Fibroblast of mammary gland (primary cell): ENCODE data around the gene AFF3.

Source experiments
- DNase-seq: peaks from one replicate; pipeline ENCODE4 v3.0.0-alpha.2; 2010; ENCODE audit warnings: low read depth
- H3K4me3 ChIP-seq: 2 replicates; pipeline ENCODE4 v1.5.1; 2011; ENCODE audit warnings: low read depth, mild to moderate bottlenecking, low read length, moderate library complexity; ENCODE audit not compliant: control insufficient read depth
- CTCF ChIP-seq: conservative IDR thresholded peaks from 2 replicates; pipeline ENCODE4 v1.5.1; 2011; ENCODE audit warnings: low read depth, low read length, inconsistent platforms; ENCODE audit not compliant: control insufficient read depth, insufficient read depth

The AFF3 gene

DNA sequence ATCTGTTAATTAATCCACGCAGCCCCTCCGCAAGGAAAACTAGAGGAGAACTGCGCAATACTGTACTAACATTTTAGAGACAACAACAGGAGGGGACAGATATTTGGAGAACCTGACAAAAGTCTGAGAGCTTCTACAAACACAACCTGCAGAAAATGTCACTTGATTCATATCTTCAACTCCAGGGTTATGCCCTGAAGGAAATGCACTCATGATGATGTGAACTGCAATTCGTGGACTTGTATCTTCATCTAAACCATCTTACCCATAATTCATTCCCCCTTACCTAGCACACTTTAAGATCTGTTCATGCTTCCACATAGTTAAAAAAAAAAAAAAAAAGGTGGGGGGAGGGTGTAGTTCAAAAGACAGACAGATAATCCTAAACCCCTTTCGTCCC, 75.5 kb downstream of the AFF3 start:
- no peak for DNase-seq
- no peak overlapping the region for H3K4me3 ChIP-seq
- no peak for TF ChIP-seq CTCF

DNA sequence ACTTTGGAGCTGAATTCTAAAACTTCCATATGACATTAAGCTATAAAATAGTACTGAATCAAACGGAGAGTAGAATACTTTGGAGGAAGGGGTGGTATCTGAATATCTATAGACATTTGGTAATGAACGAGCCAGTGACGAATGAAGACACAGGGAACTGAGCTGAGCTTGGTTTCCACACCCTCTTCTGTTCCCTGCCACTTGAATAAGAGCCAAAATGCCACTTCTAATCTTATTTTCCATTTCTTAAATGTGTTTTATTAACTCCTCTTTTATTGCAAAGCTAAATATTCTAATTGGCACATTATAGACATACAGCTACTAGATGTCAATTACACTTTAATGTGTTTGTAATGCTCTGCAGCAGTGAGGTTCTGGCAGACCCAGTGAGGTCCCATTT, 76.1 kb downstream of the AFF3 start:
- no peak overlapping the region for H3K4me3 ChIP-seq
- DNase-seq, result no peak
- TF ChIP-seq CTCF, result no peak

- no peak overlapping the region for H3K4me3 ChIP-seq
- no peak for TF ChIP-seq CTCF
- DNase-seq, result no peak
Observed at GRCh38 chr2:100064592-100065428, 77.6 kb downstream of the AFF3 start.

- DNase-seq, result no peak
- H3K4me3 ChIP-seq, result no peak overlapping the region
- TF ChIP-seq CTCF, result no peak
Observed at GRCh38 chr2:100064165-100064564, 78.2 kb downstream of the AFF3 start.

DNA sequence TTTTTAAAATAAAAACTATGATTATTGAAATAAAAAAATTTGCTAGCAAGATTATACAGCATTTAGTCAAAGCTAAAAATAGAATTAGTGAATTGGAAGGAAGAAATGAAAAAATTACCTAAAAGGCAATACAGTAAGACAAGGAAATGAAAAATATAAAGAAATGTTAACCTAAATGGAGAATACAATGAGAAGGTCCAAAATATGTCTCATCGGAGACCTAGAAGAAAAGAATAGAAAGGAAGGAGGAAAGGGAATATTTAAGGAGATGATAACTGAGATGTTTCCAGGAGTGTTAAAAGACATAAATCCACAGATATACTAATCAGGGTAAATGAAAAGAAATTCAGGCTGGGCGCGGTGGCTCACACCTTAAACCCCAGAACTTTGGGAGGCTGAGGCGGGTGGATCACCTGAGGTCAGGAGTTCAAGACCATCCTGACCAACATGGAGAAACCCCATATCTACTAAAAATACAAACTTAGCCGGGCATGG, 78.9 kb downstream of the AFF3 start:
- no peak for TF ChIP-seq CTCF
- no peak for DNase-seq
- no peak overlapping the region for H3K4me3 ChIP-seq

DNA sequence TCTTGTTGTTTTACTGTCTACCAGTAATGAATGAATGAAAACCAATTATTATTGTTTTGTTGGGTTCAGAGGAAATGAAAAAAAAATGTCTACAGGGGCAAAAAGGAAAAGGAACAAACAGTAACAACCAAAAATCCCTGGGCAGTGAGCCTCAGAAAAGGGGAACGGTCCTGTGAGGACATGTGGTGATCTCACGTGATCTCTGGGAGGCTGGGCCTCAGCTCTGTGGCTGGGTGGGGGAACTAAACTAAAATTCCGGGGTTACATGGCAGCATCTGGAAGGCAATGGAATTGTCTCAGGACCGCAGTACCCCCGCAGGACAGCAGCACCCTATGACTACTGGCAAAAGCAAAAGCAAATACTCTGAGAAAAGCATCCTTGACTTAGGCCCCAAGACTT, 80.1 kb downstream of the AFF3 start:
- no peak overlapping the region for H3K4me3 ChIP-seq
- DNase-seq, result no peak
- TF ChIP-seq CTCF, result no peak
